Epithelial cell of esophagus (primary cell): ENCODE data around the gene MAPK13.

Source experiments
- DNase-seq: peaks from one replicate; pipeline ENCODE4 v3.0.0; 2010; ENCODE audit warnings: low read depth
- H3K4me3 ChIP-seq: 2 replicates; pipeline ENCODE4 v1.5.1; 2011; ENCODE audit warnings: mild to moderate bottlenecking, low read length, control low read depth
- TF ChIP-seq, protein P1 (sequence below): IDR thresholded peaks from 2 replicates; pipeline ENCODE4 v1.5.1; 2011; ENCODE audit warnings: low read depth, mild to moderate bottlenecking, low read length, control low read depth, inconsistent platforms; ENCODE audit not compliant: insufficient read depth; ENCODE audit errors: missing control alignments

Gene MAPK13

DNA sequence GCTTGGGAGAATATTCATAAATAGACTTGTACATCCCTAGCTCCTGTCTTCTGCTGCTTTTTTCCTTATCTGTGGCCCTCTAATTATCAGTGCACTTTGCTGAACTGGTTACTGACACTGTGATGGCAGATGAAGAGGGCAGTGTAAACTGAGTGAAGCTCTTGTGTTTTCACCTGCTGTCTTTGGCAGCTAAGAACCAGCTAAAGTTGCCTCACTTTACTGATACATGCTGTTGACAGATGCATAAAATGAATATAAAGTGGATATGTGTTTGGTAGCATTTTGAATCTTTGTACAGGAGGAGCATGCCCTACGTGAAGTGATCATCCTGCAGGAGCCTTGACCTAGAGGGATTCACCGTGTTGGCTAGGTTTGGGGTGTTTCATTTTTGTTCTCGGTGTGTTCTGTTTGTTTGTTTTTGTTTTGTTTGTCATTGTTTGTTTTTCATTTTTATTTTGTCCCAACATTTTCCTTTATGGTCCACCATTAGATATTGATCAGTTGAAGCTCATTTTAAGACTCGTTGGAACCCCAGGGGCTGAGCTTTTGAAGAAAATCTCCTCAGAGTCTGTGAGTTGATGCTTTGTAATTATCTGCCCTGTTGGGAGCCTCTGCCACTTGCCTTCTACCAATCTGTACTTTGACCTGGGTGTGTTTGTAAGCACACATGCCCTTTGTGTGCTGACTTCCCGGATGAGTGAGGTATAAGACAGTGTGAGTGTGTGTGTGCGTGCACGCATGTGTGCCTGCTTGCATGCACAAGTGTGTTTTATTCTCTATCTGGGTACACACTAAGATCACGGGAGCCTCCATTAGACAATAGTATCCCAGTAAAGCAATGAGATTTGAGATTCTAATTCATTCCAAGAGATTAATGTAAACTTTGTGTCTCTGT, 34.6 kb upstream of the MAPK13 start:
- TF ChIP-seq, protein P1, sequence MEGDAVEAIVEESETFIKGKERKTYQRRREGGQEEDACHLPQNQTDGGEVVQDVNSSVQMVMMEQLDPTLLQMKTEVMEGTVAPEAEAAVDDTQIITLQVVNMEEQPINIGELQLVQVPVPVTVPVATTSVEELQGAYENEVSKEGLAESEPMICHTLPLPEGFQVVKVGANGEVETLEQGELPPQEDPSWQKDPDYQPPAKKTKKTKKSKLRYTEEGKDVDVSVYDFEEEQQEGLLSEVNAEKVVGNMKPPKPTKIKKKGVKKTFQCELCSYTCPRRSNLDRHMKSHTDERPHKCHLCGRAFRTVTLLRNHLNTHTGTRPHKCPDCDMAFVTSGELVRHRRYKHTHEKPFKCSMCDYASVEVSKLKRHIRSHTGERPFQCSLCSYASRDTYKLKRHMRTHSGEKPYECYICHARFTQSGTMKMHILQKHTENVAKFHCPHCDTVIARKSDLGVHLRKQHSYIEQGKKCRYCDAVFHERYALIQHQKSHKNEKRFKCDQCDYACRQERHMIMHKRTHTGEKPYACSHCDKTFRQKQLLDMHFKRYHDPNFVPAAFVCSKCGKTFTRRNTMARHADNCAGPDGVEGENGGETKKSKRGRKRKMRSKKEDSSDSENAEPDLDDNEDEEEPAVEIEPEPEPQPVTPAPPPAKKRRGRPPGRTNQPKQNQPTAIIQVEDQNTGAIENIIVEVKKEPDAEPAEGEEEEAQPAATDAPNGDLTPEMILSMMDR, result no peak
- DNase-seq, result no peak
- H3K4me3 ChIP-seq, result no peak overlapping the region

DNA sequence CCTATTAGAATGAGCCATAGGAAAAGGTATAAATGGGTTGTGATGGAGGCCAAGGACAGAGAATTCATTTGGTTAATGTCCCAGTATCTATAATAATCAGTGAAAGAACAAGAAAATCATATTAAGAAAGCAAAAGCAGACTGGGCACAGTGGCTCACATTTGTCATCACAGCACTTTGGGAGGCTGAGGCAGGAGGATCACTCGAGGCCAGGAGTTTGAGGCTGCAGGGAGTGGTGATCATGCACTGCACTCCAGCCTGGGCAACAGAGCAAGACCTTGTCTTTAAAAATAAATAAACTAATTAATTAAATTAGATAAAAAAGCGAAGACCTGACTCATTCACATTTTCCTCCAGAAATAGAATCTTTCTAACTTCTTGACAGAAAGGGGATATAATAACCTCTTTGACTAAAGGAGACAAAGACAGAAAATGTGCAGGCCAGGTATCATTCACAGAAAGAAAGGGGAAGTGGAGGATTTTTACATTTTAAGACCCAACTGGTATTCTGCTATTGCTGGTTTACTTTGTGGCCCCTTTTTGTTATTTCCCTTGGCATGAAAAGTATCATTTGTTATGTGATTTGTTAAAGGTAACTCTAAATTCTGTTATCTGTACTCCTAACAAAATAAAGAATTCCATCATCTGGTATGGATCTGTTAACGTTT, 31.9 kb upstream of the MAPK13 start:
- H3K4me3 ChIP-seq, result no peak overlapping the region
- TF ChIP-seq, protein P1, result no peak
- no peak for DNase-seq

DNA sequence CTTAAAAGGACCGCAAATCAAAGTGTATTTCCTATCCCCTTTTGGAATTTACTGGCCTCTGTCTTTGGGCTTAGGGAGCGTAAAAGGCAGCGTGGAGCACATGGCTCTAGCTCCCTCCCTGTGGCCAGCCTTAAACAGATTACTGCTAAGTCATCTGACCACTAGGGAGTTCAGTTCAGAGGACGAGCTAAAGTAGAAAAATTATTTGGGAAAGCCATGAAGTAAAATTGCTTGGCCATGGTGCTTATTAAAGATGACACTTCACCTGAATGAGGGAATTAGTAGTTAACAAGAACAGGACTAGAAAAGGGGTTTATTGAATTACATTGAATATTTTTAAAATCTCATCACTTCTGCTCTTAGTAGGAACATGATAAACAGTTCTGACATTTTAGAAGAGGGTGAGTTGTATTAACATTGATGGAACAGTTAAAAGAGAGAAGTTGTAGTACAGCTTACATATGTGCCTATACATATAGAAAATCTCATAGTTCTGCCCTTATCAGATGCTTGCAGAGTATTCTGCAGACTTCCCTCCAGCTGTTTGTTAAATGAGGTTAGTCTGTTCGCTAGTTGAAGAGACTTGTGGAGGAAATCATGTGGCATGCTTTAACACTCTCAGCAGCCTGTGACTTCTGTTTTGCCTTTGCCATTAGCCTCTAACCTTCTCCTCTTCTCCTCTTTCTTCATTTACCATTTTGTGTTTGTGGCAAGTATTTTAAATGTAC, 31.2 kb upstream of the MAPK13 start:
- no peak overlapping the region for H3K4me3 ChIP-seq
- TF ChIP-seq, protein P1, result no peak
- no peak for DNase-seq

DNA sequence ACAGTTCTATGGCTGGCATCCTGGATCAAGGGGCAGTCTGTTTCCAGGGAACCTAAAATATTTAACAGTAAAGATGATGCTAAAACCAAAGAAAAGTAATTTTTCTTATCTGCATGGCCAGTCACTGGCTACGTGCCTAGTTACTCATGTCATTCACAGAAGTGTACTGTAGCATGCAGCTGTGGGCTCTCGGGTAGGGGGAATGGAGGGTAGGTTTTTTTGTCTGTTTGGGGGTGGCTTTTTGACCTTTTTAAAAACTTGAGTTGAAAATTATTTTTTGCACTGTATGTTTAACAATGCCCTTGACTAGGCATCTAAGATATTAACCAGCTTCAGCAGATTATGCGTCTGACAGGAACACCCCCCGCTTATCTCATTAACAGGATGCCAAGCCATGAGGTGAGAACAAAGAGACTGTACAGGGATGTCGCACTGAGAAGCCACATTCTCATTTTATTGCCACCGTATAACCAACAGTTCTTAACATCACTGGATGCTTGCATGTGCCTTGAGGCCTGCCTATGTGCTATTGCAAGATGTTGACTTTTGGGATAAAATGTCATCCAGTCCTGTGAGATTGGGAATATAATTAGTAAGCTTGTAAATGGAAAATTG, 30.3 kb upstream of the MAPK13 start:
- no peak for DNase-seq
- no peak overlapping the region for H3K4me3 ChIP-seq

DNA sequence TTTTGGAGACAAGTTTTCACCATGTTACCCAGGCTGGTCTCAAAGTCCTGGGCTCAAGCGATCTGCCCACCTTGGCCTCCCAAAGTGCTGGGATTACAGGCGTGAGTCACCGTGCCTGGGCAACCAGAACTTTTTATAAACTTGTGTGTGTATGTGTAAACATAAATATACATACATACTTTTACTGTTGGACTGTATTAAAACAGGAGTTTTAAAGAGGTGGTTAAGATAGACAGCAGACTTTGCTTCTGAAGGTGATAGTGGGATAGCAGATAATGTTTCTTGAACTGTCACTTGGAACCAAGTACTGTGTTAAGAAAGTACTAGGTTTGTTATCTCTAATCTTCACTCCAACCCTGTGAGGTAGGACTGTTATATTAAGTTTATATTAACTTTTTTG, 28.6 kb upstream of the MAPK13 start:
- no peak for DNase-seq
- H3K4me3 ChIP-seq, result no peak overlapping the region
- TF ChIP-seq, protein P1, result no peak

More for the DNA sequence above, 30.3 kb upstream of the MAPK13 start:
- TF ChIP-seq, protein P1, result no peak

DNA sequence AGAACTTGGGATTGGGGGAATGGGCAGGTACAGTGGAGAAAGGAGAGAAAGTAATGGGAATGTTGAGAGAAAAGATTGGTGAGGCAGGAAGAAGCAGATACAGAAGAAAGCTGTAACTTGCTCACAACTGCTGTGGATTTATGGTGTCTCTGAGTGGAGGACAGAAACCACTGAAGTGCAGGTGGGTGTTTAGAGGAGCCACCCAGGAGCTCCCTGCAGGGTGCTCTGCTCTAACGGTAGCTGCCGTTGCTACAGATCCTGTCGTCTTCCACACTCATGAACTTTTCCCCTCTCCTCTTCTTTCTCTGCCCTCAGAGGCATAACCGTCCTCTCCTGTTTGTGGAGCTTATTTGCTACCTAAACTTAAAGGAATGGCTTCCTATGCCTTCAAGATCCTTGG, 27.5 kb upstream of the MAPK13 start:
- no peak for DNase-seq
- no peak overlapping the region for H3K4me3 ChIP-seq
- TF ChIP-seq, protein P1, result no peak
